Peyer's patch (tissue), 4 donors: ENCODE results near the gene RNF214. TPM values are rescaled to one million over a fixed set of nuclear protein-coding genes. Genes with fewer than 3 reads are reported as not detected.

Experiments
- DNase-seq, 3 donors: peaks; one replicate each; pipeline ENCODE4 v3.0.0-alpha.2; 2017 to 2019
- H3K27ac ChIP-seq, 4 donors: fragments of 200-600 bp; sonication (generic); one replicate each; pipeline ENCODE4 v1.5.1; 2016 to 2019
- H3K27me3 ChIP-seq, 2 donors: fragments of 200-600 bp; sonication (generic); one replicate each; pipeline ENCODE4 v1.5.1; 2019
- H3K36me3 ChIP-seq, 3 donors: fragments of 200-600 bp; sonication (generic); one replicate each; pipeline ENCODE4 v1.5.1; 2016 to 2019
- H3K4me1 ChIP-seq, 4 donors: fragments of 200-600 bp; sonication (generic); one replicate each; pipeline ENCODE4 v1.5.1; 2016 to 2019
- H3K4me3 ChIP-seq, 4 donors: fragments of 200-600 bp; sonication (generic); 1 replicate in 3 of 4; 2 replicates in 1 of 4; pipeline ENCODE4 v1.5.1; 2016 to 2019; ENCODE audit warnings: mild to moderate bottlenecking in 1 of 4
- H3K9me3 ChIP-seq, 4 donors: fragments of 200-600 bp; sonication (generic); one replicate each; pipeline ENCODE4 v1.5.1; 2016 to 2019; ENCODE audit warnings: mild to moderate bottlenecking in 1 of 4
- CTCF ChIP-seq, 6 experiments: fragments of 450-650 bp in 4 of 6; fragments of 200-600 bp in 2 of 6; sonication (generic) in 1 of 6; IDR thresholded peaks; one replicate each; pipeline ENCODE4 v1.5.1; 2017 to 2019; ENCODE audit warnings: antibody characterized with exemption in 6 of 6, mild to moderate bottlenecking in 3 of 6, moderate library complexity in 1 of 6
- POLR2A ChIP-seq, 2 donors: fragments of 450-650 bp; IDR thresholded peaks; one replicate each; pipeline ENCODE4 v1.5.1; 2017; ENCODE audit warnings: antibody characterized with exemption in 2 of 2, mild to moderate bottlenecking in 2 of 2, moderate library complexity in 2 of 2
- total RNA-seq, 4 donors: library from RNA; depleted of rRNA; stranded (reverse); fragments of >200 nt; gene quantifications; one replicate each; pipeline ENCODE4 v1.1.0, GENCODE V29; 2016

Gene RNF214
- total RNA-seq, 4 donors from 2014 or later: 10.2 to 32.2 (median 13.4) TPM

DNA sequence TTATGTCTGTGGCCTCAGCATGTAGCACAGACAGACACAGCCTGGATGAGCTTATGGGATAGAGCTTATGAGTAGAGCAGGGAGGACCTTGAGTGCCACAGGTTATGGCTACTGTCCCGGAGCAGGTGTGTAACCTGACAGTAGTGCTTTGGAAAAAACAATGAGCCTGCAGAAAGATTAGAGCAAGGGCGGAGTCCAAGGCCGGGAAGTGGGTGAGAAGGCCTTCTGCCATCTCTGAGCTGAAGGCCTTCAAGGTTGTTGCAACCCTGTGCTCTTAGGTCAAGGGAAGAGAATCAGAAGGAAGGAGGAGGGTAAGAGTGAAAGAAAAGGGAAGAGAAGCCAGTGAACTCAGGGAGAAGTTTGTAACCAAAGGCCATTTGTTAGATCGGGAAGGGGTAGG lies 37.2 kb upstream of the RNF214 start:
- peak in 2 of 3 donors; percentile 73 to 75 for DNase-seq

DNA sequence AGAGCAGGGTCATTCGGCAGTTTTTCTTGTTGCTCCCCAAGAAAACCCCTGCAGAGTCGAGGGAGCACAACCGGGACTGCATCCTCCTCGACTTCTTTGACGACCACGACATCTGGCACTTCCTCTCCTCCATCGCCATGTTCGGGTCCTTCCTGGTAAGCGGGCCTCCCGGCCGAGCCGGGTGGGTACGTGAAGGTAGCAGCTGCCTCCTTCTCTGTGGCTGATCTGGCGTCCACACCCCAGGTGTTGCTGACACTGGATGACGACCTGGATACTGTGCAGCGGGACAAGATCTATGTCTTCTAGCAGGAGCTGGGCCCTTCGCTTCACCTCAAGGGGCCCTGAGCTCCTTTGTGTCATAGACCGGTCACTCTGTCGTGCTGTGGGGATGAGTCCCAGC lies 36.7 kb upstream of the RNF214 start:
- Histone ChIP-seq H3K4me1 (peaks cover 0 to 29% (median 0%) of the 10 kb centered on the region in 4 donors), H3K4me3 (no peak overlapping the region), H3K27ac (peak overlapping the region in 2 of 4 donors; percentile 40 to 65), H3K9me3 (no peaks in the 10 kb centered on the region), H3K36me3 (peaks cover 0 to 59% (median 0%) of the 10 kb centered on the region in 3 donors), H3K27me3 (no peaks in the 10 kb centered on the region)
- TF ChIP-seq CTCF (IDR thresholded peaks at IDR 0.05) (no peak), POLR2A (IDR thresholded peaks at IDR 0.05) (no peak)
- DNase-seq: no peak

More for the DNA sequence above, 37.2 kb upstream of the RNF214 start:
- TF ChIP-seq CTCF (IDR thresholded peaks at IDR 0.05): no peak
- peak in 1 of 2 donors; percentile 32 for TF ChIP-seq POLR2A (IDR thresholded peaks at IDR 0.05)
- no peak overlapping the region for H3K4me3 ChIP-seq
- H3K4me1 ChIP-seq: peaks cover 0 to 29% (median under 1%) of the 10 kb centered on the region in 4 donors
- H3K27ac ChIP-seq: peak overlapping the region in 2 of 4 donors; percentile 40 to 65
- peaks cover 0 to 64% (median 0%) of the 10 kb centered on the region in 3 donors for H3K36me3 ChIP-seq
- H3K9me3 ChIP-seq: no peaks in the 10 kb centered on the region
- H3K27me3 ChIP-seq: no peaks in the 10 kb centered on the region

- peak overlapping the region in 3 of 4 donors; percentile 62 to 89 (median 78) for H3K27ac ChIP-seq
- DNase-seq: no peak
- no peak overlapping the region for H3K4me3 ChIP-seq
- no peak for TF ChIP-seq CTCF (IDR thresholded peaks at IDR 0.05)
- TF ChIP-seq POLR2A (IDR thresholded peaks at IDR 0.05): no peak
- H3K27me3 ChIP-seq: no peaks in the 10 kb centered on the region
- no peaks in the 10 kb centered on the region for H3K9me3 ChIP-seq
- H3K36me3 ChIP-seq: peaks cover 0 to 48% (median 0%) of the 10 kb centered on the region in 3 donors
- peaks cover 0 to 29% (median 0%) of the 10 kb centered on the region in 4 donors for H3K4me1 ChIP-seq
Measured at GRCh38 chr11:117197006-117197405, 35.5 kb upstream of the RNF214 start.

GRCh38 chr11:117197516-117198456 lies 34.7 kb upstream of the RNF214 start:
- peak overlapping the region in 1 of 4 donors; percentile 44 for H3K4me3 ChIP-seq
- H3K27ac ChIP-seq: peak overlapping the region; percentile 62 to 89 (median 76)
- peak in 1 of 3 donors; percentile 74 for DNase-seq
- H3K36me3 ChIP-seq: peaks cover 0 to 40% (median 0%) of the 10 kb centered on the region in 3 donors
- no peaks in the 10 kb centered on the region for H3K9me3 ChIP-seq
- H3K4me1 ChIP-seq: peaks cover 0 to 29% (median 0%) of the 10 kb centered on the region in 4 donors
- no peaks in the 10 kb centered on the region for H3K27me3 ChIP-seq
- TF ChIP-seq CTCF (IDR thresholded peaks at IDR 0.05) (peak in 4 of 6 experiments; percentile 25 to 53 (median 44)), POLR2A (IDR thresholded peaks at IDR 0.05) (no peak)

- TF ChIP-seq POLR2A (IDR thresholded peaks at IDR 0.05) (no peak), CTCF (IDR thresholded peaks at IDR 0.05) (no peak)
- peaks cover 0 to 29% (median 0%) of the 10 kb centered on the region in 4 donors for H3K4me1 ChIP-seq
- H3K4me3 ChIP-seq: peak overlapping the region in 2 of 4 donors; percentile 35 to 44
- H3K27me3 ChIP-seq: no peaks in the 10 kb centered on the region
- peak overlapping the region; percentile 62 to 89 (median 76) for H3K27ac ChIP-seq
- H3K9me3 ChIP-seq: no peaks in the 10 kb centered on the region
- peaks cover 0 to 40% (median 0%) of the 10 kb centered on the region in 3 donors for H3K36me3 ChIP-seq
- no peak for DNase-seq
Measured at GRCh38 chr11:117198613-117199012, 33.9 kb upstream of the RNF214 start.
